ENCODE results near the gene CD209.

The CD209 gene

DNA sequence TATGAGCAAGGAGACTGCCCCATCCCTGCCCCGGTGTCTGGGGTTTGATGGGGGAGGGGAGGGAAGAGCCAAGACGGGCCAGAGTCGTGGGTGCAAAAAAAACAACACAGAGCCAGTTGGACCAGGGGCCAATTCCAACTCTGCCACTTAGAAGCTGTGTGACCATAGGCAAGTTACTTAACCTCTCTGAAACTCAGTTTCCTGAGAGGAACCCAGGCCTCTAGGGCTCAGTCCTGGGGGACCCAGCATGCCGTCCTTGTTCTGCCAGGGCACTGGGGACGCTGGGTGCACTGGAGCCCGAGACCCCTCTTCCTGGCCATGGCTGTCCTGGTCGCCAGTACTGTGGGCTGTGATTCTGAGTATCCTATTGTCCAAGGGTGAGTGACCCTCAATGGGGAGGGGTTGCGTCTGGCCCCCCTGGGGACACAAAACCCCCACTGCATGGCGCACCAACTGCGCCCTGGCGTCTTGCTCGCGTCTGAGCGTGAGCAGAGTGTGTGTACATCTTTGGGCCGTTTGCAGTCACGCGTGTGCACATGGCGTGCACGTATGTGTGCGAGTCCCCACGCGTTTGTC is 40.4 kb upstream of the CD209 start:
- H3K36me3 ChIP-seq (ENCODE audit: low read depth), result no peaks in the 10 kb centered on the region
- DNase-seq (ENCODE audit: low spot score) (no peak), ATAC-seq (ENCODE audit: low read depth) (no peak)
- no peaks in the 10 kb centered on the region for H3K9me3 ChIP-seq (ENCODE audit: severe bottlenecking)
- H3K27me3 ChIP-seq (ENCODE audit: insufficient read depth, poor library complexity, severe bottlenecking), result peaks cover 29% of the 10 kb centered on the region
- H3K4me3 ChIP-seq (ENCODE audit: severe bottlenecking), result no peak overlapping the region
- H3K27ac ChIP-seq (ENCODE audit: poor library complexity, severe bottlenecking), result no peak overlapping the region
- TF ChIP-seq, protein P1, sequence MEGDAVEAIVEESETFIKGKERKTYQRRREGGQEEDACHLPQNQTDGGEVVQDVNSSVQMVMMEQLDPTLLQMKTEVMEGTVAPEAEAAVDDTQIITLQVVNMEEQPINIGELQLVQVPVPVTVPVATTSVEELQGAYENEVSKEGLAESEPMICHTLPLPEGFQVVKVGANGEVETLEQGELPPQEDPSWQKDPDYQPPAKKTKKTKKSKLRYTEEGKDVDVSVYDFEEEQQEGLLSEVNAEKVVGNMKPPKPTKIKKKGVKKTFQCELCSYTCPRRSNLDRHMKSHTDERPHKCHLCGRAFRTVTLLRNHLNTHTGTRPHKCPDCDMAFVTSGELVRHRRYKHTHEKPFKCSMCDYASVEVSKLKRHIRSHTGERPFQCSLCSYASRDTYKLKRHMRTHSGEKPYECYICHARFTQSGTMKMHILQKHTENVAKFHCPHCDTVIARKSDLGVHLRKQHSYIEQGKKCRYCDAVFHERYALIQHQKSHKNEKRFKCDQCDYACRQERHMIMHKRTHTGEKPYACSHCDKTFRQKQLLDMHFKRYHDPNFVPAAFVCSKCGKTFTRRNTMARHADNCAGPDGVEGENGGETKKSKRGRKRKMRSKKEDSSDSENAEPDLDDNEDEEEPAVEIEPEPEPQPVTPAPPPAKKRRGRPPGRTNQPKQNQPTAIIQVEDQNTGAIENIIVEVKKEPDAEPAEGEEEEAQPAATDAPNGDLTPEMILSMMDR (IDR thresholded peaks at IDR 0.05; ENCODE audit: poor library complexity, severe bottlenecking), result no peak
- H3K4me1 ChIP-seq (ENCODE audit: insufficient read depth, poor library complexity, severe bottlenecking), result peaks cover 4% of the 10 kb centered on the region

DNA sequence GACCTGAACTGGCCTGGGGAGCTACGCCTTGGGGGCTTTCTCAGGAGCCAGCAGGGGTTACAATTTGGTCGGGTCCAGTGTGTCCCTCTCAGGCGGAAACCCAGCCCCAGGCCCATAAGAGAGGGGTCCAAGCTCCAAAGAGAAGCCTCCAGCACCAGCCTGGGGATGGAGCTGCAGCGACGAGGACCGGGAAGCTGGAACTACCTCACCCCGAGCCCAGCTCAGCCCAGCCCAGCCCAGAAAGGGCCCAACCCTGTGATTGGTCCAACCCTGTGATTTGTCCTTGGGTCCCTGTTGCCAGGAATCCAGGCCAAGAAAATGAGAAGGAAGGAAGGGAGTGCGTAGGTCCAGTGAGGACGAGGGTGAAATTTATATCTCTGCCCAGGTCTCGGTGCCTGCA is 39.8 kb upstream of the CD209 start:
- no peak for DNase-seq (ENCODE audit: low spot score)
- no peaks in the 10 kb centered on the region for H3K9me3 ChIP-seq (ENCODE audit: severe bottlenecking)
- peaks cover 33% of the 10 kb centered on the region for H3K27me3 ChIP-seq (ENCODE audit: insufficient read depth, poor library complexity, severe bottlenecking)
- H3K4me1 ChIP-seq (ENCODE audit: insufficient read depth, poor library complexity, severe bottlenecking), result peaks cover 4% of the 10 kb centered on the region
- H3K36me3 ChIP-seq (ENCODE audit: low read depth), result no peaks in the 10 kb centered on the region
- ATAC-seq (ENCODE audit: low read depth), result no peak
- TF ChIP-seq, protein P1 (IDR thresholded peaks at IDR 0.05; ENCODE audit: poor library complexity, severe bottlenecking), result no peak
- H3K27ac ChIP-seq (ENCODE audit: poor library complexity, severe bottlenecking), result no peak overlapping the region
- H3K4me3 ChIP-seq (ENCODE audit: severe bottlenecking), result no peak overlapping the region

DNA sequence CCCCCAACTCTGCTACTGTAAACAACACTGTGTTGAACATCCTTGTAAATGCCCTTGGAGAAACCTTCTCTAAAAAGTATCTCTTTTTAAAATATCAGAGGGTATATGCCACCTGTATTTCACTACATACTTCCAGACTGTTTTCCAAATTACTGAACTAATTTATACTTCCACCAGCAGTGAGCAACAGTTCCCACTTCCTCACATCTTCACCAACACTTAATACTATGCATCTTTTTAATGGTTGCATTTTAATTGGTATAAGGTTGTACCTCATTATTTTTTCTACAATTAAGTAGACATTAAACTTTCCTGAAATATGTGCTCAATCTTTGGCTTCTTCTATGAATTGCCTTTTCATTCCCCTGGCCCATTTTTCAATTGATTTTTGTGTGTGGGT is 37.5 kb upstream of the CD209 start:
- Histone ChIP-seq H3K9me3 (ENCODE audit: severe bottlenecking) (no peaks in the 10 kb centered on the region), H3K4me3 (ENCODE audit: severe bottlenecking) (no peak overlapping the region), H3K27me3 (ENCODE audit: insufficient read depth, poor library complexity, severe bottlenecking) (peaks cover 45% of the 10 kb centered on the region), H3K36me3 (ENCODE audit: low read depth) (no peaks in the 10 kb centered on the region), H3K27ac (ENCODE audit: poor library complexity, severe bottlenecking) (no peak overlapping the region), H3K4me1 (ENCODE audit: insufficient read depth, poor library complexity, severe bottlenecking) (peaks cover 4% of the 10 kb centered on the region)
- TF ChIP-seq, protein P1 (IDR thresholded peaks at IDR 0.05; ENCODE audit: poor library complexity, severe bottlenecking), result no peak
- no peak for ATAC-seq (ENCODE audit: low read depth)
- DNase-seq (ENCODE audit: low spot score), result no peak

DNA sequence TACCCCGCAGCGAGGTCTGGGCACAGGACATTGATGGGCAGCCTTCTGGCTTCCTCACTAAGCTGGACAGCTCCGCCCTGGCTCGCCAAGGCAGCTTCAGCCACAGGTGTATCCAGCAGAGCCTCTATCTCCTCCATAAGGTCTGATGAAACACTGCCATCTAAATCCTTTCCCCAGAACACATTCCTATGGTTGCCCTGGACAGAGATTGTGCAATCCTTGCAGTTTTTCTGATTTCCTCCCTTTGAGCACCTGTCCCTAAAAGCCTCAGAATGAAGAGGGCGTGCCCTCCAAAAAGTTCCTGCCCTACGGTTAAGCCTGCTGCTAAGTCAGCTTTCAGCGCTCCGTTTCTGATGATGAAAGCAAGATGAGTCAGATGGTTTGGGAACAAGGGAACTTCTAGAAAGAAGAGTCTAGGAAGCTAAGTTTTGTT is 36.7 kb upstream of the CD209 start:
- H3K9me3 ChIP-seq (ENCODE audit: severe bottlenecking), result no peaks in the 10 kb centered on the region
- H3K4me1 ChIP-seq (ENCODE audit: insufficient read depth, poor library complexity, severe bottlenecking), result peaks cover 4% of the 10 kb centered on the region
- H3K27me3 ChIP-seq (ENCODE audit: insufficient read depth, poor library complexity, severe bottlenecking), result peaks cover 41% of the 10 kb centered on the region
- H3K36me3 ChIP-seq (ENCODE audit: low read depth), result no peaks in the 10 kb centered on the region
- H3K27ac ChIP-seq (ENCODE audit: poor library complexity, severe bottlenecking), result no peak overlapping the region
- no peak overlapping the region for H3K4me3 ChIP-seq (ENCODE audit: severe bottlenecking)
- ATAC-seq (ENCODE audit: low read depth) (peak; percentile 93), DNase-seq (ENCODE audit: low spot score) (no peak)
- TF ChIP-seq, protein P1 (IDR thresholded peaks at IDR 0.05; ENCODE audit: poor library complexity, severe bottlenecking), result no peak

DNA sequence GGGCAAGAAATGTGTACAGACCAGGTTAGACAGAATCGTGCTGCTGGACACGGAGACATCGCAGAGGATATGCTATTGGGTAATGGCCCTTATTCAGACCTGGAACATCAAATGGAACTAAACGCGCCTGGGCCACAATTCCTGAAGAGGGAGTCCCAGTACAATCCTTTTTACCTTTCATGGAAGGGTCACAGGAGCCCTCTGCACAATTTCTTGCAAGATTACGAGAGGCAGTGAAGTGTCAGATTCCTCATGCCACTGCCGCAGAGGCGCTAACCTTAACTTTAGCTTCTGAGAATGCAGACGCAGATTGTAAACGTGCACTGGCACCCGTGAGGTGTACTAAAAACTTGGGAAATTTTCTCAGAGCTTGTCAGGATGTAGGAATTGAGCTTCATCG is 33.8 kb upstream of the CD209 start:
- Histone ChIP-seq H3K27ac (ENCODE audit: poor library complexity, severe bottlenecking) (no peak overlapping the region), H3K36me3 (ENCODE audit: low read depth) (no peaks in the 10 kb centered on the region), H3K4me3 (ENCODE audit: severe bottlenecking) (no peak overlapping the region), H3K9me3 (ENCODE audit: severe bottlenecking) (no peaks in the 10 kb centered on the region), H3K27me3 (ENCODE audit: insufficient read depth, poor library complexity, severe bottlenecking) (peaks cover 22% of the 10 kb centered on the region), H3K4me1 (ENCODE audit: insufficient read depth, poor library complexity, severe bottlenecking) (peaks cover 4% of the 10 kb centered on the region)
- TF ChIP-seq, protein P1 (IDR thresholded peaks at IDR 0.05; ENCODE audit: poor library complexity, severe bottlenecking), result no peak
- ATAC-seq (ENCODE audit: low read depth), result no peak
- no peak for DNase-seq (ENCODE audit: low spot score)
